GM12874 (cell line): ENCODE data around the gene ATP9A.

Experiments
- TF ChIP-seq, protein P1 (sequence below): IDR thresholded peaks from 2 replicates; pipeline ENCODE4 v1.5.1; 2011; ENCODE audit warnings: low read depth, mild to moderate bottlenecking, control low read depth, low read length, moderate library complexity; ENCODE audit not compliant: insufficient read depth

The ATP9A gene

DNA sequence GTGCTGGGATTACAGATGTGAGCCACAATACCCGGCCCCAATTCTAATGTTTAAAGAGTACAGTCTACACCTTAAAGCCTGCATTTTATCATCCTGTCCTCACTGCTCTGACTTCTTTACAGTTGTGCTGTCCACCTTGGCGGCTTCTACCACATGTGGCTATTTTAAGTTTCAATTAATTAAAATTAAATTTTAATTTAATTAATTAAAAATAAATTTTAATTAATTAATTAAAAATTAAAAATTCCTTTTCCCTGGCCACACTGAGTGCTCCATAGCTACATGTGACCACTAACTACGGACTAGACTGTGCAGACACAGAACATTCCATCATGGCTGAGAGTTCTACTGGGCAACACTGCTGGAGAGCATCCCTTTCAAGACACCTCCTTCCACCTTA is 27.4 kb downstream of the ATP9A start:
- TF ChIP-seq, protein P1, sequence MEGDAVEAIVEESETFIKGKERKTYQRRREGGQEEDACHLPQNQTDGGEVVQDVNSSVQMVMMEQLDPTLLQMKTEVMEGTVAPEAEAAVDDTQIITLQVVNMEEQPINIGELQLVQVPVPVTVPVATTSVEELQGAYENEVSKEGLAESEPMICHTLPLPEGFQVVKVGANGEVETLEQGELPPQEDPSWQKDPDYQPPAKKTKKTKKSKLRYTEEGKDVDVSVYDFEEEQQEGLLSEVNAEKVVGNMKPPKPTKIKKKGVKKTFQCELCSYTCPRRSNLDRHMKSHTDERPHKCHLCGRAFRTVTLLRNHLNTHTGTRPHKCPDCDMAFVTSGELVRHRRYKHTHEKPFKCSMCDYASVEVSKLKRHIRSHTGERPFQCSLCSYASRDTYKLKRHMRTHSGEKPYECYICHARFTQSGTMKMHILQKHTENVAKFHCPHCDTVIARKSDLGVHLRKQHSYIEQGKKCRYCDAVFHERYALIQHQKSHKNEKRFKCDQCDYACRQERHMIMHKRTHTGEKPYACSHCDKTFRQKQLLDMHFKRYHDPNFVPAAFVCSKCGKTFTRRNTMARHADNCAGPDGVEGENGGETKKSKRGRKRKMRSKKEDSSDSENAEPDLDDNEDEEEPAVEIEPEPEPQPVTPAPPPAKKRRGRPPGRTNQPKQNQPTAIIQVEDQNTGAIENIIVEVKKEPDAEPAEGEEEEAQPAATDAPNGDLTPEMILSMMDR: no peak

DNA sequence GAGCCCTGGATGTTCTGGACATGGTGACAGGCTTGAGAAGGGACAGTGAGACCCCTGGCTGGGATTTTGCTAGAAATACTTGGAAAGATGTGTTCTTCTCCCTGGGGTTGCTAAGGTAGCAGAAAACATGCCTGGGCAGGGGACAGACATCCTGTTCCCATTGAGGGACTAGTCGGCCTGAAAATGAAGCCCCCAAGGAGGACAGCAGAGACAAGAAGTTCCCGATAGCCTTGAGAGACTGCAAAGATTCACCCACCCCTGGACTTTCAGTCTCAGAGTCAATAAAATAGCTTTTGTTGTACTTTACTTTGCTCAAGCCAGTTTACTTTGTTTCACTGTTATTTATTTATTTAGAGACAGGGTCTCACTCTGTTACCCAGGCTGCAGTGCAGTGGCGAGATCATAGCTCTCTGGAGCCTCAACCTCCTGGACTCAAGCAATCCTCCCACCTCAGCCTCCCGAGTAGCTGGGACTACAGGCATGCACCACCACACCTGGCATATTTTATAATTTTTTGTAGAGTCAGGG is 28.4 kb downstream of the ATP9A start:
- TF ChIP-seq, protein P1: no peak

DNA sequence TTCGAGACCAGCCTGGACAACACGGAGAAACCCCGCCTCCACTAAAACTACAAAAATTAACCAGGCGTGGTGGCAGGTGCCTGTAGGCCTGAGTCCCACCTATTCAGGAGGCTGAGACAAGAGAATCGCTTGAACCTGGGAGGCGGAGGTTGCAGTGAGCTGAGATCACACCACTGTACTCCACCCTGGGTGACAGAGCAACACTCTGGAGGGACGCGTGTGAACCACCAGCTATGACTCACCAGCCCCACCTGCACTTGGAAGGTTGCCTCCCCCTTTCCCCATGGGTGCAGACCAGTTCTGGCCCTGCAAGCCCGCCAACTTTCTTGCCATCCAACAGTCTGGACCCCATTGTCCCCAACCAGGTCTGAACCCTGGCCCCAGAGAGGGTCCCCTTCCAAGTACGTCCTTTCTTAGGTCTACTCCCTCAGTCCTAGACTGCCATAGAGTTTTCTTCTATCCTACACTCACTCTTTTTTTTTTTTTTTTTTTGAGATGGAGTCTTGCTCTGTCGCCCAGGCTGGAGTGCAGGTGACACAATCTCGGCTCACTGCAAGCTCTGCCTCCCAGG is 29.2 kb downstream of the ATP9A start:
- TF ChIP-seq, protein P1: no peak

DNA sequence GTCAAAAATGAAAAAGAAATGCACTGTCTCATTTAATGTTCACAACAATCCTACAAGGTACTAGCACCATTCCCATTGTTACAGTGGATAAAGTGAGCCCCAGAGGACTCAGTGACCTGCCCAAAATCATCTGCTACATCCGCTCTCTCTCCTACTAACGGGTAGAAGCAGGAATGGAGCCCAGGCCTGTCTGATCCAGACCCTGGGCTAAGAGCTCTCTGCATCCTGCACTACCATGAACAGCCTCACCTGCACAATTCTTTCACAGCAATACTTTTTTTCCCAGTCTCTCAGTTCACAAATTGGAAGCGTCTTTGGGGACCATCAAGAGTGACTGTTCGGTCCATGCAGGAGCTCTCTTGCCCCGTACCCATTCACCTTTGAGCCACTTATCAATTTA is 31.2 kb downstream of the ATP9A start:
- TF ChIP-seq, protein P1: no peak

DNA sequence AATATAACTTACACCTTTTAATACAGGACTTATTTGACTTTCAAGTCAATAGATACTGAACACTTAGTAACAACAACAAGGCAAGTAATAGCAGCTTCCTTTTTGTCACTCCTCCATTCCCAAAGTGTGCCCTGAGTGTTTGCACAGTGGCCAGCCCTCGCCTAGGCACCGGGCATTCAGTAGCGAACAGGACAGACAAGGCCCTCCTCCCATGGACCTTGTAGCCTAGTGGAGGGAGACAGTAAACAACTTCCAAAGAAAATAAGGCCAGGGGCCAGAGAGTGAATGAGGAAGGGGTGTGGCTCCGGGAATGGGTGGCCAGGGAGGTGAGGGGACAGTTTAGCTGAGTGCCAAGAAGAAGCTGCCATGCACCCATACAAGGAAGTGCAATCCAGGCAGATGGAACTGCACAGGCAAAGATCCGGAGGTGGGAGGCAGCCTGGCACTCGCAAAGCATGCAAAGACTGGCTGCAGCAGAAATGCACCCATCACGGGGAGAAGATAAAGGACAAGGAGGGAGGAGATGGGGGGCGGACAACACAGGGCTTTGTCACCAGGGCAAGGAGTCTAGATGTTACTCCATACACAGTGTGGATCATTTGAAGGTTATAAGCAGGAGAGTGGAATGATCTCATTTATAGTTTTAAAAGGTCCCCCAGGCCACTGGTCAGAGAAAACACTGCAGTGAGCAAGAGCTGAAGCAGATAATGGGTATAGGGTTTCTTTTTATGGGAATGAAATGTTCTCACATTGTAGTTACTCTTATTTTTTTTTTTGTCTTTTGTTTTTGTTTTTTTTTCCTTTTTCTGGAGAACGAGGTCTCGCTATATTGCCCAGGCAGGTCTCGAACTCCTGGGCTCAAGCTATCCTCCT is 32.2 kb downstream of the ATP9A start:
- TF ChIP-seq, protein P1: no peak

DNA sequence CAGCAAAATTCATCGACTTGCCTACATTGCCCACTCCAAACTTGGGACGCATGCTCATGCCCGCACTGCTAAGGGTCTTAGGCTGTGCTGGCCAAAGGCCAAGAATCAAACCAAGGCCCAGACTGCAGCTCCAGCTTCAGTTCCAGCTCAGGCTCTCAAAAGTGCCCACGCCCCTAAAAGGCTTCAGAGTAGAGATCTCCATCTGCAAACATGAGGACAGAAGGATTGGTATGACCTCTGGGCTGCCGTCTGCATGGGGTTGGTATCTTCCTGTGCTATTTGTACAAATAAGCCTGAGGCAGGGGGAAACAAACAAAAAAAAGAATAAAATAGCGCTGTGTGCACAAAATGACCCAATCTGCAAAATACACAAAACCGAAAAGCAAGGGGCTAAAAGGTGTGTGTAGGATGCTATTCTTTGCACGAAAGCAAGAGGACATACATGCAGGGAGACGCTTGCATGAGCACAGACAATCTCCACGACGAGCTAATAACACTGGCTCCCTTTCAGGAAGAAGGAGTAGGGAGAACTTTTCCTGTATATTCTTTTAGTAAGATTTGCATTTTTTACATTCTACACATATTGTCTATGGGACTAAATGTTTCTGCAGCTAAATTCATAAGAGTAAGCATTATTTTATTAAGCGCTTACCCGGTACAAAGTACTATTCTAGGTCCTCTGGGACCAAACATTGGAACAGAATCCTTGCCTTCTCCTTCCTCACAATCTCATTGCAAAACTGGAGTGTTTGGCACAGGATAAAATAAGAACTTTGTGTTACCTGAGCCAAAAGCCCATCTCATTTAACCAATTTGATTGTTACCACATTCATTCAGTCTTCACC is 33.1 kb downstream of the ATP9A start:
- TF ChIP-seq, protein P1: no peak

DNA sequence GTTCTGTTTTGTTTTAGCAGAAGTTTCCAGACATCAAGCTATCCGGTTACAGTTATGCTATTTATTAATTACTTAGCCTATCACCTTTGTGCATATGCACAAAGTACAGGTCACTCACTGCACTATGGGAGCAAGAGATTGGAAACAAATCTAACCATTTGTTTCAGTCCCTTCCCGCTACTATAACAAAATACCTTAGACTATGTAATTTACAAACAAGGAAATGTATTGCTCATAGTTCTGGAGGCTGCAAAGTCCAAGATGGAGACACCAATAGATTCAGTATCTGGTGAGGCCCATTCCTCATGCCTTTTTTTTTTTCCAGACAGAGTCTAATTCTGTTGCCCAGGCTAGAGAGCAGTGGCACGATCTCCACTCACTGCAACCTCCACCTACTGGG is 35.1 kb downstream of the ATP9A start:
- TF ChIP-seq, protein P1: no peak
